ENCODE results near the gene PXK. TPM values are rescaled to one million over a fixed set of nuclear protein-coding genes. Genes with fewer than 3 reads are reported as not detected.

PXK gene
- total RNA-seq, 1 donor from 2014 or later = 29.8 TPM

GRCh38 chr3:58317811-58318210 is 14.9 kb upstream of the PXK start:
- Histone ChIP-seq H3K27me3 (no peaks in the 10 kb centered on the region), H3K4me3 (no peak overlapping the region), H3K27ac (no peak overlapping the region), H3K4me1 (no peaks in the 10 kb centered on the region), H3K9me3 (no peaks in the 10 kb centered on the region), H3K36me3 (peaks cover 72% of the 10 kb centered on the region)
- intact Hi-C loops (cut with DNase I) = loop anchor here (10.0 kb wide), 1 partner anchor 97 kb away; no protein-coding TSS in a partner anchor
- TF ChIP-seq CTCF (IDR thresholded peaks at IDR 0.05) = no peak
- DNase-seq (no peak), ATAC-seq (no peak)

GRCh38 chr3:58321791-58322190 is 10.9 kb upstream of the PXK start:
- no peak overlapping the region for H3K27ac ChIP-seq
- intact Hi-C loops (cut with DNase I) = no loop called here
- H3K36me3 ChIP-seq = peaks cover 33% of the 10 kb centered on the region
- TF ChIP-seq CTCF (IDR thresholded peaks at IDR 0.05) = no peak
- DNase-seq (no peak), ATAC-seq (no peak)
- no peaks in the 10 kb centered on the region for H3K9me3 ChIP-seq
- no peaks in the 10 kb centered on the region for H3K27me3 ChIP-seq
- no peak overlapping the region for H3K4me3 ChIP-seq
- peaks cover 12% of the 10 kb centered on the region for H3K4me1 ChIP-seq

GRCh38 chr3:58322793-58323192 is 9.9 kb upstream of the PXK start:
- Histone ChIP-seq H3K4me3 (no peak overlapping the region), H3K9me3 (no peaks in the 10 kb centered on the region), H3K27me3 (no peaks in the 10 kb centered on the region), H3K36me3 (peaks cover 23% of the 10 kb centered on the region), H3K27ac (no peak overlapping the region), H3K4me1 (peaks cover 12% of the 10 kb centered on the region)
- ATAC-seq (no peak), DNase-seq (no peak)
- no peak for TF ChIP-seq CTCF (IDR thresholded peaks at IDR 0.05)
- intact Hi-C loops (cut with DNase I) = no loop called here

- ATAC-seq (no peak), DNase-seq (no peak)
- Histone ChIP-seq H3K27ac (no peak overlapping the region), H3K9me3 (no peaks in the 10 kb centered on the region), H3K36me3 (peaks cover 15% of the 10 kb centered on the region), H3K4me3 (no peak overlapping the region), H3K4me1 (peaks cover 12% of the 10 kb centered on the region), H3K27me3 (no peaks in the 10 kb centered on the region)
- intact Hi-C loops (cut with DNase I) = no loop called here
- no peak for TF ChIP-seq CTCF (IDR thresholded peaks at IDR 0.05)
Measured at GRCh38 chr3:58323529-58324390, 8.9 kb upstream of the PXK start.

GRCh38 chr3:58324391-58325390 is 8.0 kb upstream of the PXK start:
- Histone ChIP-seq H3K4me1 (peaks cover 12% of the 10 kb centered on the region), H3K27ac (peak overlapping the region; percentile 3), H3K4me3 (no peak overlapping the region), H3K9me3 (no peaks in the 10 kb centered on the region), H3K36me3 (peaks cover 5% of the 10 kb centered on the region), H3K27me3 (no peaks in the 10 kb centered on the region)
- TF ChIP-seq CTCF (IDR thresholded peaks at IDR 0.05) = no peak
- intact Hi-C loops (cut with DNase I) = no loop called here
- no peak for DNase-seq
- no peak for ATAC-seq

Measured in upper lobe of right lung (tissue), 1 donor.